Suprapubic skin (tissue), 4 donors: ENCODE data around the gene UBE2L6. TPM values are rescaled to one million over a fixed set of nuclear protein-coding genes. Genes with fewer than 3 reads are reported as not detected.
A peak's percentile ranks its signal among the peaks of the same experiment; 100 is the strongest.

Source experiments
- DNase-seq, 2 donors: peaks; one replicate each; pipeline ENCODE4 v3.0.0-alpha.2; 2019; ENCODE audit warnings: low spot score in 2 of 2
- H3K27ac ChIP-seq: fragments of 200-600 bp; sonication (generic); one replicate; pipeline ENCODE4 v1.5.1; 2019
- H3K27me3 ChIP-seq: fragments of 200-600 bp; sonication (generic); one replicate; pipeline ENCODE4 v1.5.1; 2019
- H3K36me3 ChIP-seq: fragments of 200-600 bp; sonication (generic); one replicate; pipeline ENCODE4 v1.5.1; 2019
- H3K4me1 ChIP-seq: fragments of 200-600 bp; sonication (generic); one replicate; pipeline ENCODE4 v1.5.1; 2019
- H3K4me3 ChIP-seq: fragments of 200-600 bp; sonication (generic); one replicate; pipeline ENCODE4 v1.5.1; 2019; ENCODE audit warnings: mild to moderate bottlenecking
- H3K9me3 ChIP-seq: fragments of 200-600 bp; sonication (generic); one replicate; pipeline ENCODE4 v1.5.1; 2019
- CTCF ChIP-seq, 2 donors: fragments of 200-600 bp in 1 of 2; fragments of 450-650 bp in 1 of 2; sonication (generic) in 1 of 2; IDR thresholded peaks; one replicate each; pipeline ENCODE4 v1.5.1; 2016 to 2019; ENCODE audit warnings: antibody characterized with exemption in 2 of 2, mild to moderate bottlenecking in 1 of 2, moderate library complexity in 1 of 2
- EP300 ChIP-seq: sonication (generic); formaldehyde crosslinking; IDR thresholded peaks from one replicate; pipeline ENCODE4 v1.6.1; 2017; ENCODE audit warnings: antibody characterized with exemption
- POLR2A ChIP-seq, 2 donors: fragments of 450-650 bp; IDR thresholded peaks; one replicate each; pipeline ENCODE4 v1.6.1; 2017; ENCODE audit warnings: antibody characterized with exemption in 2 of 2, mild to moderate bottlenecking in 2 of 2, moderate library complexity in 2 of 2
- POLR2AphosphoS5 ChIP-seq, 3 donors: sonication (generic); formaldehyde crosslinking; IDR thresholded peaks; one replicate each; pipeline ENCODE4 v1.6.1; 2017; ENCODE audit warnings: antibody characterized with exemption in 3 of 3
- WGBS: methylation state at CpG from one replicate; pipeline ENCODE4 v1.1.5; 2018; 5-methylcytosine and 5-hydroxymethylcytosine counted together
- total RNA-seq, 4 donors: library from RNA; depleted of rRNA; stranded (reverse); fragments of >200 nt; gene quantifications; one replicate each; pipeline ENCODE4 v1.1.0, GENCODE V29; 2016

The UBE2L6 gene
- total RNA-seq, 4 donors from 2014 or later: 14.2 to 32.4 (median 25.5) TPM

DNA sequence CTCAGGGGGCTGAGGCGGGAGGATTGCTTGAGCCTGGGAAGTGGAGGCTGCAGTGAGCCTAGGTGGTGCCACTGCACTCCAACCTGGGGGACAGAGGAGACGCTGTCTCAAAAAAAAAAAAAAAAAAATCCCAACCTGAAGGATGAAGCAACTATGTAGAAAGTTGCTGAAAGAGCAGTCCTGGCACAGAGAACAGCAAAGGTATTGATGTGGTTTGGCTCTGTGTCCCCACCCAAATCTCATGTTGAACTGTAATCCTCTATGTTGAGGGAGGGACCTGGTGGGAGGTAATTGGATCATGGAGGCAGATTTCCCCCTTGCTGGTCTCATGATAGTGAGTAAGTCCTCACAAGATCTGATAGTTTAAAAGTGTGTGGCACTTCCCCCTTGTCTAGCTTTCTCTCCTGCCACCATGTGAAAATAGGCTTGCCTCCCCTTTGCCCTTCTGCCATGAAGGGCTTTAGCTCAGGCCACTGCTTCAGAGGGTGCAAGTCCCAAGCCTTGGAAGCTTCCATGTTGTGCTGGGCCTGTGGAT is 19.3 kb upstream of the UBE2L6 start:
- DNase-seq: no peak
- no peaks in the 10 kb centered on the region for H3K9me3 ChIP-seq
- TF ChIP-seq POLR2AphosphoS5 (IDR thresholded peaks at IDR 0.05) (no peak), POLR2A (IDR thresholded peaks at IDR 0.05) (no peak), CTCF (IDR thresholded peaks at IDR 0.05) (no peak), EP300 (no peak)
- no peaks in the 10 kb centered on the region for H3K4me1 ChIP-seq
- 50% methylated on average over 2 of the region's 2 CpGs for WGBS
- H3K36me3 ChIP-seq: no peaks in the 10 kb centered on the region
- no peak overlapping the region for H3K27ac ChIP-seq
- H3K4me3 ChIP-seq: no peak overlapping the region
- no peaks in the 10 kb centered on the region for H3K27me3 ChIP-seq

DNA sequence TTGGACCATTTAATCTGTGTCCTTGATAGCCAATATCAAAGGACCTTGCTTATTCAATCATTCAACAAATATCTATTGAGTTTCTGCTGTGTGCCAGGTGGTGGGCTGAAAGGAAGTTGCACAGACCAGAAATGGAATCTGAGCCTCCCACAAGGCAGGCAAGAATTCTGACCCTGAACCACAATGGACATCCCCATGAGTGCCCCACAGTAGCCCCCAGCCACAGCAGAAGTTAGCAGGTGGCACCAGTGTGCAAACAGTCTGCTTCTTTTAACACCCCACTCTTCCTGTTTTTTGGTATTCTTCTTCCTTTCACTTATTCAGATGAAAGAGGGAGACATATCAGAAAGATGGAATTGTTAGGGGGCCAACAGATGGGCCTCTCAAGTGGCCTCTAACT is 17.8 kb upstream of the UBE2L6 start:
- Histone ChIP-seq H3K27me3 (no peaks in the 10 kb centered on the region), H3K36me3 (no peaks in the 10 kb centered on the region), H3K4me1 (no peaks in the 10 kb centered on the region), H3K4me3 (no peak overlapping the region), H3K27ac (no peak overlapping the region), H3K9me3 (no peaks in the 10 kb centered on the region)
- DNase-seq: no peak
- TF ChIP-seq POLR2A (IDR thresholded peaks at IDR 0.05) (no peak), CTCF (IDR thresholded peaks at IDR 0.05) (no peak), EP300 (no peak), POLR2AphosphoS5 (IDR thresholded peaks at IDR 0.05) (no peak)

DNA sequence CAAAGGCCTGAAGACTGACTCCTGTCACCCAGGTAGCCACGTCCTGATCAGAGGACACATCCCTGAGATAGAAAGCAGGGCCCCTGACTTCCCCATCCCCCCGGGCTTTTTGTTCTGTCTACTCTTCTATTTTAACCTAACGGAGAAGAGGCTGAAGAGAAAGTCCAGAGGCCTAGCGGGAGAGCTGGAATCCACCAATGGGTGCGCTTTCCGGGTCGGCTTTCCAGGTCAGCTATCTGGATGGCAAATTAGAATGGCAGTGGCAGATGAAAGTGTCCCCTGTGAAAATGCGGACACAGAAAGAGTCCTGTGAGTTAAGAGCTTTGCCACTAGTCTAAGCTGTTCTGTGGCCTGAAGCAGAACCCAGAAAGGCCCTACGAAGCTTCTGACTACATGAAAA is 16.9 kb upstream of the UBE2L6 start:
- WGBS: 85% methylated on average over 9 of the region's 9 CpGs
- H3K27ac ChIP-seq: no peak overlapping the region
- no peak for DNase-seq
- H3K4me1 ChIP-seq: no peaks in the 10 kb centered on the region
- TF ChIP-seq EP300 (no peak), POLR2AphosphoS5 (IDR thresholded peaks at IDR 0.05) (no peak), POLR2A (IDR thresholded peaks at IDR 0.05) (no peak), CTCF (IDR thresholded peaks at IDR 0.05) (no peak)
- H3K27me3 ChIP-seq: no peaks in the 10 kb centered on the region
- no peaks in the 10 kb centered on the region for H3K36me3 ChIP-seq
- H3K4me3 ChIP-seq: no peak overlapping the region
- no peaks in the 10 kb centered on the region for H3K9me3 ChIP-seq

GRCh38 chr11:57574061-57574460 is 6.6 kb upstream of the UBE2L6 start:
- TF ChIP-seq EP300: no peak
- TF ChIP-seq CTCF (IDR thresholded peaks at IDR 0.05): no peak
- no peak for TF ChIP-seq POLR2A (IDR thresholded peaks at IDR 0.05)
- TF ChIP-seq POLR2AphosphoS5 (IDR thresholded peaks at IDR 0.05): no peak
- no peak for DNase-seq
- H3K4me1 ChIP-seq: peaks cover 9% of the 10 kb centered on the region
- WGBS: 71% methylated on average over 4 of the region's 4 CpGs
- no peak overlapping the region for H3K27ac ChIP-seq
- H3K27me3 ChIP-seq: no peaks in the 10 kb centered on the region
- H3K36me3 ChIP-seq: no peaks in the 10 kb centered on the region
- H3K4me3 ChIP-seq: no peak overlapping the region
- H3K9me3 ChIP-seq: no peaks in the 10 kb centered on the region

DNA sequence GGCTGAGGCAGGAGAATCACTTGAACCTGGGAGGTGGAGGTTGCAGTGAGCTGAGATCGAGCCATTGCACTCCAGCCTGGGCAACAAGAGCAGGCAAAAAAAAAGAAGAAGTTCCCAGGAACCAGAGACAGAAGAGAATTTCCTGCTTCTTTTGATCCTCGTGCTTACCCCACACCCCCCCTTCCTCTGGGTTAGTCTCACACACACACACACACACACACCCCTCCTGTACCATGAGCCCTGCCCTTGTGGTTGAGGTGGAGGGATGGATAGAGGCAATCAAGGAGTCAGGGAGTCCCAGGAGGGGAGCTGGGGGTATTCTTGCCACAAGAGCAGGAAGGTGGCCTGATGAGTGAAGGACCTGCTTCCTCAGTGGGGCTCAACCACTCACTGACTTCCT is 4.1 kb upstream of the UBE2L6 start:
- TF ChIP-seq POLR2A (IDR thresholded peaks at IDR 0.05) (no peak), EP300 (no peak), POLR2AphosphoS5 (IDR thresholded peaks at IDR 0.05) (no peak)

GRCh38 chr11:57568330-57568766 is 876 bp upstream of the UBE2L6 start:
- TF ChIP-seq EP300: no peak
- TF ChIP-seq POLR2AphosphoS5 (IDR thresholded peaks at IDR 0.05): no peak
- peak in 1 of 2 donors; percentile 93 for TF ChIP-seq CTCF (IDR thresholded peaks at IDR 0.05)
- TF ChIP-seq POLR2A (IDR thresholded peaks at IDR 0.05): no peak
- WGBS: 38% methylated on average over 6 of the region's 6 CpGs
- no peaks in the 10 kb centered on the region for H3K9me3 ChIP-seq
- peak overlapping the region; percentile 73 for H3K27ac ChIP-seq
- peak in 1 of 2 donors; percentile 87 for DNase-seq
- peak overlapping the region; percentile 96 for H3K4me3 ChIP-seq
- no peaks in the 10 kb centered on the region for H3K27me3 ChIP-seq
- peaks cover 35% of the 10 kb centered on the region for H3K4me1 ChIP-seq
- no peaks in the 10 kb centered on the region for H3K36me3 ChIP-seq

More for the DNA sequence above, 4.1 kb upstream of the UBE2L6 start:
- WGBS: 49% methylated on average over 2 of the region's 2 CpGs
- no peaks in the 10 kb centered on the region for H3K27me3 ChIP-seq
- H3K4me3 ChIP-seq: no peak overlapping the region
- H3K9me3 ChIP-seq: no peaks in the 10 kb centered on the region
- H3K27ac ChIP-seq: no peak overlapping the region
- H3K4me1 ChIP-seq: peaks cover 25% of the 10 kb centered on the region
- H3K36me3 ChIP-seq: no peaks in the 10 kb centered on the region
- DNase-seq: no peak
